Measurements from ENCODE around the gene PDE6A. TPM values are rescaled to one million over a fixed set of nuclear protein-coding genes. Genes with fewer than 3 reads are reported as not detected.

Gene PDE6A
- total and polyA plus RNA-seq, 2 donors (not counting 3 experiments of a cell fraction or from before 2014, with no cell fraction given): not detected

GRCh38 chr5:149913436-149914419 lies 30.9 kb downstream of the PDE6A start:
- ChIA-PET CTCF (interaction anchor here (0.6 to 2.8 kb wide), 7 partner anchors 10 to 80 kb away, joined by 3 to 8 read pairs (median 6); no protein-coding TSS in a partner anchor), POLR2A (no interaction called here)
- Histone ChIP-seq H3K9ac (replicated peaks; ENCODE audit: extremely low read depth, insufficient read depth, low read length) (no peak overlapping the region), H4K20me1 (replicated peaks; ENCODE audit: control insufficient read depth, extremely low read depth, insufficient read depth, low read length) (no peaks in the 10 kb centered on the region), H3K9me3 (replicated peaks; ENCODE audit: control insufficient read depth, insufficient read depth, low read length) (no peaks in the 10 kb centered on the region), H2AFZ (ENCODE audit: low read depth, low read length) (peak overlapping the region; percentile 68), H3K4me1 (ENCODE audit: control insufficient read depth, extremely low read depth, insufficient read depth, low read length) (peaks cover 28% of the 10 kb centered on the region), H3K9me1 (replicated peaks; ENCODE audit: control insufficient read depth, extremely low read depth, insufficient read depth, low read length) (no peaks in the 10 kb centered on the region), H3K36me3 (ENCODE audit: control insufficient read depth in 2 of 2, extremely low read depth in 1 of 2, insufficient read depth in 2 of 2, low read length in 2 of 2) (no peaks in the 10 kb centered on the region), H3K27ac (ENCODE audit: insufficient read depth, low read depth, low read length) (peak overlapping the region; percentile 10), H3K27me3 (ENCODE audit: control insufficient read depth in 2 of 2, insufficient read depth in 2 of 2, low read length in 2 of 2) (no peaks in the 10 kb centered on the region), H3K79me2 (ENCODE audit: control insufficient read depth, insufficient read depth, low read length) (no peaks in the 10 kb centered on the region), H3K4me2 (ENCODE audit: insufficient read depth, low read length) (peak overlapping the region; percentile 39), H3K4me3 (replicated peaks in 1 of 3; ENCODE audit: insufficient read depth in 1 of 3, low read depth in 1 of 3, low read length in 3 of 3) (no peak overlapping the region)
- DNase-seq (ENCODE audit: low read depth, low spot score): peak; percentile 61
- intact Hi-C loops (cut with micrococcal nuclease) (loop anchor here (2.0 kb wide), 1 partner anchor 25 kb away; no protein-coding TSS in a partner anchor), dilution Hi-C loops (cut with MboI; ENCODE audit: extremely low pct_ligation_motif_present, low sequenced_read_pairs) (no loop called here)
- TF ChIP-seq, protein P1, sequence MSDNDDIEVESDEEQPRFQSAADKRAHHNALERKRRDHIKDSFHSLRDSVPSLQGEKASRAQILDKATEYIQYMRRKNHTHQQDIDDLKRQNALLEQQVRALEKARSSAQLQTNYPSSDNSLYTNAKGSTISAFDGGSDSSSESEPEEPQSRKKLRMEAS (IDR thresholded peaks at IDR 0.05; ENCODE audit: insufficient read depth, insufficient read length): no peak
- TF ChIP-seq JUN (IDR thresholded peaks at IDR 0.05; ENCODE audit: borderline replicate concordance, insufficient read depth, insufficient read length, low read depth) (peak; percentile 43), FOS (IDR thresholded peaks at IDR 0.05; ENCODE audit: borderline replicate concordance, insufficient read depth, low read length) (peak; percentile 83)
- BruUV-seq (replicated peaks): no TSS peak
- peak; percentile 94 for FAIRE-seq

GRCh38 chr5:149912226-149912871 lies 32.2 kb downstream of the PDE6A start:
- Histone ChIP-seq H3K9me1 (replicated peaks; ENCODE audit: control insufficient read depth, extremely low read depth, insufficient read depth, low read length) (no peaks in the 10 kb centered on the region), H3K9me3 (replicated peaks; ENCODE audit: control insufficient read depth, insufficient read depth, low read length) (no peaks in the 10 kb centered on the region), H3K27ac (ENCODE audit: insufficient read depth, low read depth, low read length) (no peak overlapping the region), H3K9ac (replicated peaks; ENCODE audit: extremely low read depth, insufficient read depth, low read length) (no peak overlapping the region), H3K4me2 (ENCODE audit: insufficient read depth, low read length) (no peak overlapping the region), H4K20me1 (replicated peaks; ENCODE audit: control insufficient read depth, extremely low read depth, insufficient read depth, low read length) (no peaks in the 10 kb centered on the region), H3K27me3 (ENCODE audit: control insufficient read depth in 2 of 2, insufficient read depth in 2 of 2, low read length in 2 of 2) (peaks cover 0 to under 1% of the 10 kb centered on the region in 2 experiments), H3K36me3 (ENCODE audit: control insufficient read depth in 2 of 2, extremely low read depth in 1 of 2, insufficient read depth in 2 of 2, low read length in 2 of 2) (no peaks in the 10 kb centered on the region), H2AFZ (ENCODE audit: low read depth, low read length) (no peak overlapping the region), H3K4me3 (replicated peaks in 1 of 3; ENCODE audit: insufficient read depth in 1 of 3, low read depth in 1 of 3, low read length in 3 of 3) (no peak overlapping the region), H3K4me1 (ENCODE audit: control insufficient read depth, extremely low read depth, insufficient read depth, low read length) (peaks cover 23% of the 10 kb centered on the region), H3K79me2 (ENCODE audit: control insufficient read depth, insufficient read depth, low read length) (no peaks in the 10 kb centered on the region)
- dilution Hi-C loops (cut with MboI; ENCODE audit: extremely low pct_ligation_motif_present, low sequenced_read_pairs) (no loop called here), intact Hi-C loops (cut with micrococcal nuclease) (no loop called here)
- no TSS peak for BruUV-seq (replicated peaks)
- DNase-seq (ENCODE audit: low read depth, low spot score) (no peak), FAIRE-seq (no peak)
- POLR2A ChIA-PET: interaction anchor here (0.6 kb wide), 1 partner anchor 15 kb away, joined by 3 read pairs; no protein-coding TSS in a partner anchor
- CTCF ChIA-PET: interaction anchor here (0.6 to 2.8 kb wide), 8 partner anchors 10 to 78 kb away, joined by 3 to 8 read pairs (median 4); no protein-coding TSS in a partner anchor
- TF ChIP-seq EZH2 (IDR thresholded peaks at IDR 0.05; ENCODE audit: borderline replicate concordance, low read depth, low read length, severe bottlenecking) (no peak), GATA2 (IDR thresholded peaks at IDR 0.05; ENCODE audit: insufficient read depth, insufficient read length, low read depth, low read length) (no peak), JUN (IDR thresholded peaks at IDR 0.05; ENCODE audit: borderline replicate concordance, insufficient read depth, insufficient read length, low read depth) (no peak), POLR2AphosphoS5 (IDR thresholded peaks at IDR 0.05; ENCODE audit: insufficient read depth, low read depth, low read length) (no peak), FOS (IDR thresholded peaks at IDR 0.05; ENCODE audit: borderline replicate concordance, insufficient read depth, low read length) (no peak), MYC (IDR thresholded peaks at IDR 0.05; ENCODE audit: low read depth, low read length) (no peak), POLR2A (IDR thresholded peaks at IDR 0.05; ENCODE audit: low read depth, low read length) (no peak)
- TF ChIP-seq, protein P1 (IDR thresholded peaks at IDR 0.05; ENCODE audit: insufficient read depth, insufficient read length): no peak
- TF ChIP-seq, protein P2, sequence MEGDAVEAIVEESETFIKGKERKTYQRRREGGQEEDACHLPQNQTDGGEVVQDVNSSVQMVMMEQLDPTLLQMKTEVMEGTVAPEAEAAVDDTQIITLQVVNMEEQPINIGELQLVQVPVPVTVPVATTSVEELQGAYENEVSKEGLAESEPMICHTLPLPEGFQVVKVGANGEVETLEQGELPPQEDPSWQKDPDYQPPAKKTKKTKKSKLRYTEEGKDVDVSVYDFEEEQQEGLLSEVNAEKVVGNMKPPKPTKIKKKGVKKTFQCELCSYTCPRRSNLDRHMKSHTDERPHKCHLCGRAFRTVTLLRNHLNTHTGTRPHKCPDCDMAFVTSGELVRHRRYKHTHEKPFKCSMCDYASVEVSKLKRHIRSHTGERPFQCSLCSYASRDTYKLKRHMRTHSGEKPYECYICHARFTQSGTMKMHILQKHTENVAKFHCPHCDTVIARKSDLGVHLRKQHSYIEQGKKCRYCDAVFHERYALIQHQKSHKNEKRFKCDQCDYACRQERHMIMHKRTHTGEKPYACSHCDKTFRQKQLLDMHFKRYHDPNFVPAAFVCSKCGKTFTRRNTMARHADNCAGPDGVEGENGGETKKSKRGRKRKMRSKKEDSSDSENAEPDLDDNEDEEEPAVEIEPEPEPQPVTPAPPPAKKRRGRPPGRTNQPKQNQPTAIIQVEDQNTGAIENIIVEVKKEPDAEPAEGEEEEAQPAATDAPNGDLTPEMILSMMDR (IDR thresholded peaks at IDR 0.05; ENCODE audit: extremely low read depth in 1 of 2, insufficient read depth in 1 of 2, low read depth in 1 of 2, low read length in 2 of 2): no peak
